ENCODE results near the gene NIPAL1.

Gene NIPAL1

GRCh38 chr4:48046059-48046458 lies 29.5 kb downstream of the NIPAL1 start:
- TF ChIP-seq CTCF (IDR thresholded peaks at IDR 0.05; ENCODE audit: low read depth, low read length) = no peak
- in situ Hi-C loops (cut with HindIII; ENCODE audit: low sequenced_read_pairs) = no loop called here
- H3K4me3 ChIP-seq (ENCODE audit: low read depth, low read length) = no peak overlapping the region
- DNase-seq (ENCODE audit: low read depth, low spot score) = no peak

GRCh38 chr4:48047421-48047844 lies 30.9 kb downstream of the NIPAL1 start:
- H3K4me3 ChIP-seq (ENCODE audit: low read depth, low read length) = no peak overlapping the region
- no peak for TF ChIP-seq CTCF (IDR thresholded peaks at IDR 0.05; ENCODE audit: low read depth, low read length)
- in situ Hi-C loops (cut with HindIII; ENCODE audit: low sequenced_read_pairs) = no loop called here
- DNase-seq (ENCODE audit: low read depth, low spot score) = no peak

GRCh38 chr4:48047896-48048295 lies 31.3 kb downstream of the NIPAL1 start:
- no peak overlapping the region for H3K4me3 ChIP-seq (ENCODE audit: low read depth, low read length)
- no peak for DNase-seq (ENCODE audit: low read depth, low spot score)
- in situ Hi-C loops (cut with HindIII; ENCODE audit: low sequenced_read_pairs) = no loop called here
- no peak for TF ChIP-seq CTCF (IDR thresholded peaks at IDR 0.05; ENCODE audit: low read depth, low read length)

- TF ChIP-seq CTCF (IDR thresholded peaks at IDR 0.05; ENCODE audit: low read depth, low read length) = no peak
- no peak for DNase-seq (ENCODE audit: low read depth, low spot score)
- in situ Hi-C loops (cut with HindIII; ENCODE audit: low sequenced_read_pairs) = no loop called here
- H3K4me3 ChIP-seq (ENCODE audit: low read depth, low read length) = no peak overlapping the region
Measured at GRCh38 chr4:48049483-48049882, 32.9 kb downstream of the NIPAL1 start.

- no peak for TF ChIP-seq CTCF (IDR thresholded peaks at IDR 0.05; ENCODE audit: low read depth, low read length)
- no peak overlapping the region for H3K4me3 ChIP-seq (ENCODE audit: low read depth, low read length)
- in situ Hi-C loops (cut with HindIII; ENCODE audit: low sequenced_read_pairs) = no loop called here
- DNase-seq (ENCODE audit: low read depth, low spot score) = no peak
Measured at GRCh38 chr4:48051078-48051477, 34.5 kb downstream of the NIPAL1 start.

- no peak overlapping the region for H3K4me3 ChIP-seq (ENCODE audit: low read depth, low read length)
- no peak for DNase-seq (ENCODE audit: low read depth, low spot score)
- in situ Hi-C loops (cut with HindIII; ENCODE audit: low sequenced_read_pairs) = no loop called here
- no peak for TF ChIP-seq CTCF (IDR thresholded peaks at IDR 0.05; ENCODE audit: low read depth, low read length)
Measured at GRCh38 chr4:48058617-48059530, 42.3 kb downstream of the NIPAL1 start.
